ENCODE data around the gene RYR2.

DNA sequence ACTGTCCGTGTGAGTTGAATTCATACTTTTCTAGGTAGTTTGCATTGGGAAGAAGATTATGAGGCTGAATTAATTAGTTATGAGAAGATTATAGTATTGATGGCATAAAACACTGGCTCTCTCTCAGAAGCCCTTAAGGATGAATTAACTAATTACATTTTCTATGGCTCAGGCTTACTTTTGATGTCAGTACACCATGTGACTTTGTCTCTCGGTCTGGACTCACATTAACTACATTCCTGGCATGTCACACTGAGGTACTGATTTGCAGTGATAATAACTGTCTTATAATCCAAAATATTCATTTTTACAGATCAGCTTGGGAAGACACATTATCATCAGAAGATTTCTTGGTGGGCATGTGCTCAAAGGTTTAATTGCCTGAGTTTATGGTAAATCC lies 486.6 kb downstream of the RYR2 start:
- TF ChIP-seq EZH2phosphoT487 (IDR thresholded peaks at IDR 0.05; ENCODE audit: low read depth), result no peak
- TF ChIP-seq, protein P1, sequence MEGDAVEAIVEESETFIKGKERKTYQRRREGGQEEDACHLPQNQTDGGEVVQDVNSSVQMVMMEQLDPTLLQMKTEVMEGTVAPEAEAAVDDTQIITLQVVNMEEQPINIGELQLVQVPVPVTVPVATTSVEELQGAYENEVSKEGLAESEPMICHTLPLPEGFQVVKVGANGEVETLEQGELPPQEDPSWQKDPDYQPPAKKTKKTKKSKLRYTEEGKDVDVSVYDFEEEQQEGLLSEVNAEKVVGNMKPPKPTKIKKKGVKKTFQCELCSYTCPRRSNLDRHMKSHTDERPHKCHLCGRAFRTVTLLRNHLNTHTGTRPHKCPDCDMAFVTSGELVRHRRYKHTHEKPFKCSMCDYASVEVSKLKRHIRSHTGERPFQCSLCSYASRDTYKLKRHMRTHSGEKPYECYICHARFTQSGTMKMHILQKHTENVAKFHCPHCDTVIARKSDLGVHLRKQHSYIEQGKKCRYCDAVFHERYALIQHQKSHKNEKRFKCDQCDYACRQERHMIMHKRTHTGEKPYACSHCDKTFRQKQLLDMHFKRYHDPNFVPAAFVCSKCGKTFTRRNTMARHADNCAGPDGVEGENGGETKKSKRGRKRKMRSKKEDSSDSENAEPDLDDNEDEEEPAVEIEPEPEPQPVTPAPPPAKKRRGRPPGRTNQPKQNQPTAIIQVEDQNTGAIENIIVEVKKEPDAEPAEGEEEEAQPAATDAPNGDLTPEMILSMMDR (IDR thresholded peaks at IDR 0.05; ENCODE audit: low read depth, low read length), result no peak

Measured in OCI-LY3 (cell line).